Measurements from ENCODE around the gene ARV1.
"Not testable (repeated sequence)": the region's sequence is repeated elsewhere in the genome, so short reads cannot be mapped to it uniquely, and the experiment has no call there.

Gene ARV1

GRCh38 chr1:231044588-231044987 is 65.7 kb downstream of the ARV1 start:
- DNase-seq (ENCODE audit: low read depth) = no peak

GRCh38 chr1:231045286-231045685 is 66.4 kb downstream of the ARV1 start:
- no peak for DNase-seq (ENCODE audit: low read depth)

- not testable (repeated sequence) for DNase-seq (ENCODE audit: low read depth)
These were observed 67.2 kb downstream of the ARV1 start for GRCh38 chr1:231045921-231046729.

- no peak for DNase-seq (ENCODE audit: low read depth)
These were observed 68.0 kb downstream of the ARV1 start for GRCh38 chr1:231046730-231047395.

- not testable (repeated sequence) for DNase-seq (ENCODE audit: low read depth)
These were observed 68.6 kb downstream of the ARV1 start for GRCh38 chr1:231047529-231047928.

DNA sequence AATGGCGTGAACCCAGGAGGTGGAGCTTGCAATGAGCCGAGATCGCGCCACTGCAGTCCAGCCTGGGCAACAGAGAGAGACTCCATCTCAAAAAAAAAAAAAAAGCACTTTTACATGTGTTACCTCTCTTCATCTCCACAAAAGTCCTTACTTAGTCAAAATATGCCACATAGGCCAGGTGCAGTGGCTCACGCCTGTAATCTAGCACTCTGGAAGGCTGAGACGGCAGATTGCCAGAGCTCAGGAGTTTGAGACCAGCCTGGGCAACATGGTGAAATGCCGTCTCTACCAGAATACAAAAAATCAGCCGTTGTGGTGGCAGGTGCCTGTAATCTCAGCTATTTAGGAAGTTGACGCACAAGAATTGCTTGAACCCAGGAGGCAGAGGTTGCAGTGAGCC is 69.5 kb downstream of the ARV1 start:
- DNase-seq (ENCODE audit: low read depth) = not testable (repeated sequence)

GRCh38 chr1:231049121-231049979 is 70.5 kb downstream of the ARV1 start:
- no peak for DNase-seq (ENCODE audit: low read depth)

Data from HS-5 (cell line).